Measurements from ENCODE around the gene BLCAP. TPM values are rescaled to one million over a fixed set of nuclear protein-coding genes. Genes with fewer than 3 reads are reported as not detected.
"Not testable (repeated sequence)": the region's sequence is repeated elsewhere in the genome, so short reads cannot be mapped to it uniquely, and the experiment has no call there.

The BLCAP gene
- polyA plus RNA-seq (2013, experiment 1 of 2), result 40.6 TPM
- polyA plus RNA-seq (2013, experiment 2 of 2), result 39.4 TPM

GRCh38 chr20:37527638-37528445, at the start of gene BLCAP:
BLCAP (minus strand) TSS chr20:37527876; CDS start chr20:37519174, 8,702 bp downstream.
- H3K79me2 ChIP-seq (ENCODE audit: control insufficient read depth, insufficient read depth, low read length), result peaks cover 43% of the 10 kb centered on the region
- H3K36me3 ChIP-seq (ENCODE audit: control insufficient read depth, insufficient read depth, low read length), result no peaks in the 10 kb centered on the region
- peak within 1 kb of the TSS; percentile 93 for H3K9ac ChIP-seq (ENCODE audit: low read length)
- peak within 1 kb of the TSS; percentile 32 for H2AK5ac ChIP-seq (ENCODE audit: low read length)
- H2BK15ac ChIP-seq (replicated peaks; ENCODE audit: low read depth), result no peak within 1 kb of the TSS
- H3K23ac ChIP-seq (ENCODE audit: low read length), result peak within 1 kb of the TSS; percentile 73
- peak within 1 kb of the TSS; percentile 26 for H4K5ac ChIP-seq (ENCODE audit: low read length)
- H3K27me3 ChIP-seq (ENCODE audit: insufficient read depth, low read length, poor library complexity), result no peaks in the 10 kb centered on the region
- peak within 1 kb of the TSS; percentile 35 for H3K18ac ChIP-seq (ENCODE audit: low read length)
- H3K56ac ChIP-seq (ENCODE audit: low read length), result peak within 1 kb of the TSS; percentile 94
- WGBS (ENCODE audit: extremely low coverage, insufficient coverage, low lambda C conversion rate), result no CpG with 5 or more reads among the region's 62 CpGs
- H3K4ac ChIP-seq (ENCODE audit: low read depth, low read length), result peak within 1 kb of the TSS; percentile 92
- peak within 1 kb of the TSS; percentile 90 for H3K4me2 ChIP-seq (ENCODE audit: low read length)
- peak within 1 kb of the TSS; percentile 88 for H3K4me3 ChIP-seq (ENCODE audit: low read length)
- H3K79me1 ChIP-seq (ENCODE audit: low read length), result peaks cover 26% of the 10 kb centered on the region
- no peak within 1 kb of the TSS for H2BK120ac ChIP-seq (ENCODE audit: low read depth, low read length)
- DNase-seq, result peak; percentile 93
- peaks cover 8% of the 10 kb centered on the region for H3K4me1 ChIP-seq (ENCODE audit: control insufficient read depth, low read depth, low read length)
- H4K8ac ChIP-seq (ENCODE audit: low read depth, low read length), result peak within 1 kb of the TSS; percentile 0
- H3K27ac ChIP-seq (ENCODE audit: low read depth, low read length), result peak within 1 kb of the TSS; percentile 82
- H2BK5ac ChIP-seq (ENCODE audit: low read length), result peak within 1 kb of the TSS; percentile 72

- not testable (repeated sequence) for DNase-seq; H3K56ac ChIP-seq (ENCODE audit: low read length); H4K5ac ChIP-seq (ENCODE audit: low read length); H3K18ac ChIP-seq (ENCODE audit: low read length); H3K23ac ChIP-seq (ENCODE audit: low read length); H3K4me1 ChIP-seq (ENCODE audit: control insufficient read depth, low read depth, low read length); H3K27me3 ChIP-seq (ENCODE audit: insufficient read depth, low read length, poor library complexity); H2BK5ac ChIP-seq (ENCODE audit: low read length); H3K36me3 ChIP-seq (ENCODE audit: control insufficient read depth, insufficient read depth, low read length); H4K8ac ChIP-seq (ENCODE audit: low read depth, low read length); H2AK5ac ChIP-seq (ENCODE audit: low read length); H2BK120ac ChIP-seq (ENCODE audit: low read depth, low read length); H3K4ac ChIP-seq (ENCODE audit: low read depth, low read length); H3K9ac ChIP-seq (ENCODE audit: low read length); H3K27ac ChIP-seq (ENCODE audit: low read depth, low read length); H2BK15ac ChIP-seq (replicated peaks; ENCODE audit: low read depth); H3K79me1 ChIP-seq (ENCODE audit: low read length); H3K79me2 ChIP-seq (ENCODE audit: control insufficient read depth, insufficient read depth, low read length); H3K4me3 ChIP-seq (ENCODE audit: low read length); H3K4me2 ChIP-seq (ENCODE audit: low read length)
- no CpG with 5 or more reads among the region's 4 CpGs for WGBS (ENCODE audit: extremely low coverage, insufficient coverage, low lambda C conversion rate)
These were observed 49.8 kb upstream of the BLCAP start for GRCh38 chr20:37577436-37577835.

- no peaks in the 10 kb centered on the region for H3K27me3 ChIP-seq (ENCODE audit: insufficient read depth, low read length, poor library complexity)
- no peak overlapping the region for H4K8ac ChIP-seq (ENCODE audit: low read depth, low read length)
- DNase-seq, result no peak
- WGBS (ENCODE audit: extremely low coverage, insufficient coverage, low lambda C conversion rate), result no CpG with 5 or more reads among the region's 1 CpG
- no peak overlapping the region for H2BK120ac ChIP-seq (ENCODE audit: low read depth, low read length)
- H3K4me3 ChIP-seq (ENCODE audit: low read length), result no peak overlapping the region
- H3K4me1 ChIP-seq (ENCODE audit: control insufficient read depth, low read depth, low read length), result no peaks in the 10 kb centered on the region
- no peak overlapping the region for H3K23ac ChIP-seq (ENCODE audit: low read length)
- H3K56ac ChIP-seq (ENCODE audit: low read length), result no peak overlapping the region
- H3K79me1 ChIP-seq (ENCODE audit: low read length), result no peaks in the 10 kb centered on the region
- H2AK5ac ChIP-seq (ENCODE audit: low read length), result no peak overlapping the region
- H3K36me3 ChIP-seq (ENCODE audit: control insufficient read depth, insufficient read depth, low read length), result no peaks in the 10 kb centered on the region
- H2BK5ac ChIP-seq (ENCODE audit: low read length), result no peak overlapping the region
- no peak overlapping the region for H3K9ac ChIP-seq (ENCODE audit: low read length)
- no peaks in the 10 kb centered on the region for H3K79me2 ChIP-seq (ENCODE audit: control insufficient read depth, insufficient read depth, low read length)
- no peak overlapping the region for H3K4ac ChIP-seq (ENCODE audit: low read depth, low read length)
- no peak overlapping the region for H4K5ac ChIP-seq (ENCODE audit: low read length)
- H3K18ac ChIP-seq (ENCODE audit: low read length), result no peak overlapping the region
- H3K4me2 ChIP-seq (ENCODE audit: low read length), result no peak overlapping the region
- no peak overlapping the region for H3K27ac ChIP-seq (ENCODE audit: low read depth, low read length)
- no peak overlapping the region for H2BK15ac ChIP-seq (replicated peaks; ENCODE audit: low read depth)
These were observed 49.2 kb upstream of the BLCAP start for GRCh38 chr20:37576911-37577310.

- Histone ChIP-seq H3K27ac (ENCODE audit: low read depth, low read length) (no peak overlapping the region), H4K8ac (ENCODE audit: low read depth, low read length) (no peak overlapping the region), H3K18ac (ENCODE audit: low read length) (no peak overlapping the region), H3K56ac (ENCODE audit: low read length) (no peak overlapping the region), H3K4me3 (ENCODE audit: low read length) (no peak overlapping the region), H3K79me2 (ENCODE audit: control insufficient read depth, insufficient read depth, low read length) (no peaks in the 10 kb centered on the region), H3K36me3 (ENCODE audit: control insufficient read depth, insufficient read depth, low read length) (no peaks in the 10 kb centered on the region), H3K9ac (ENCODE audit: low read length) (no peak overlapping the region), H3K4me2 (ENCODE audit: low read length) (no peak overlapping the region), H3K23ac (ENCODE audit: low read length) (no peak overlapping the region), H4K5ac (ENCODE audit: low read length) (no peak overlapping the region), H2BK120ac (ENCODE audit: low read depth, low read length) (no peak overlapping the region), H3K4me1 (ENCODE audit: control insufficient read depth, low read depth, low read length) (no peaks in the 10 kb centered on the region), H2BK5ac (ENCODE audit: low read length) (no peak overlapping the region), H3K4ac (ENCODE audit: low read depth, low read length) (no peak overlapping the region), H3K79me1 (ENCODE audit: low read length) (no peaks in the 10 kb centered on the region), H2BK15ac (replicated peaks; ENCODE audit: low read depth) (no peak overlapping the region), H2AK5ac (ENCODE audit: low read length) (no peak overlapping the region), H3K27me3 (ENCODE audit: insufficient read depth, low read length, poor library complexity) (no peaks in the 10 kb centered on the region)
- no peak for DNase-seq
- WGBS (ENCODE audit: extremely low coverage, insufficient coverage, low lambda C conversion rate), result no CpG with 5 or more reads among the region's 1 CpG
These were observed 48.2 kb upstream of the BLCAP start for GRCh38 chr20:37575884-37576283.

GRCh38 chr20:37574199-37574890, 46.7 kb upstream of the BLCAP start:
- no peak overlapping the region for H3K56ac ChIP-seq (ENCODE audit: low read length)
- no peaks in the 10 kb centered on the region for H3K79me1 ChIP-seq (ENCODE audit: low read length)
- H3K4me3 ChIP-seq (ENCODE audit: low read length), result no peak overlapping the region
- H3K23ac ChIP-seq (ENCODE audit: low read length), result no peak overlapping the region
- no peak overlapping the region for H2BK120ac ChIP-seq (ENCODE audit: low read depth, low read length)
- H3K4me2 ChIP-seq (ENCODE audit: low read length), result no peak overlapping the region
- H3K4ac ChIP-seq (ENCODE audit: low read depth, low read length), result no peak overlapping the region
- H3K4me1 ChIP-seq (ENCODE audit: control insufficient read depth, low read depth, low read length), result no peaks in the 10 kb centered on the region
- H2BK15ac ChIP-seq (replicated peaks; ENCODE audit: low read depth), result no peak overlapping the region
- H2AK5ac ChIP-seq (ENCODE audit: low read length), result no peak overlapping the region
- H3K36me3 ChIP-seq (ENCODE audit: control insufficient read depth, insufficient read depth, low read length), result no peaks in the 10 kb centered on the region
- no peak overlapping the region for H4K5ac ChIP-seq (ENCODE audit: low read length)
- no peak for DNase-seq
- no peaks in the 10 kb centered on the region for H3K27me3 ChIP-seq (ENCODE audit: insufficient read depth, low read length, poor library complexity)
- no peaks in the 10 kb centered on the region for H3K79me2 ChIP-seq (ENCODE audit: control insufficient read depth, insufficient read depth, low read length)
- H2BK5ac ChIP-seq (ENCODE audit: low read length), result no peak overlapping the region
- H3K9ac ChIP-seq (ENCODE audit: low read length), result no peak overlapping the region
- WGBS (ENCODE audit: extremely low coverage, insufficient coverage, low lambda C conversion rate), result no CpG with 5 or more reads among the region's 5 CpGs
- no peak overlapping the region for H4K8ac ChIP-seq (ENCODE audit: low read depth, low read length)
- no peak overlapping the region for H3K18ac ChIP-seq (ENCODE audit: low read length)
- H3K27ac ChIP-seq (ENCODE audit: low read depth, low read length), result no peak overlapping the region
